Heart left ventricle (tissue), 13 donors: Measurements from ENCODE around the gene CALML5.

ENCODE experiments used
- POLR2A ChIP-seq, 2 donors: fragments of 450-650 bp; IDR thresholded peaks; one replicate each; pipeline ENCODE4 v1.6.1; 2017; ENCODE audit warnings: antibody characterized with exemption in 2 of 2, mild to moderate bottlenecking in 2 of 2, moderate library complexity in 2 of 2
- TF ChIP-seq, protein P1 (sequence below), 12 donors: fragments of 200-600 bp; sonication (generic) in 4 of 12; IDR thresholded peaks; one replicate each; pipeline versions ENCODE4 v1.5.0 to v1.8.0; 2018 to 2022; ENCODE audit warnings: antibody characterized with exemption in 12 of 12, mild to moderate bottlenecking in 5 of 12
- donor health status: ischemic (EF 13 %, LVEDD 7.1; RV severe dilation, severe dysfunction).
- donor health status: DM: no; HTN: yes; CAD: no.
- donor health status: DM: no; HTN: no; CAD: no.
- donor health status: ischemic (EF 25% LVEDD 6.9; RV normal size, moderate dysfunction).
- donor health status: ischemic (EF 25% LVEDD 5.7; RV mildly dilated, moderate dysfunction).
- donor health status: ischemic (EF 35%, LVEDD 5.7; RV mildly dilated, moderate dysfunction).
- donor health status: nonischemic (EF 11% LVEDD 7.7; RV severe dilation, severe dysfunction).
- donor health status: DM: yes; HTN: yes; CAD: no.
- donor health status: PGD.
- donor health status: ischemic (EF 29% LVEDD 5.4; RV normal size, mild dysfunction).
- donor health status: nonischemic (EF 23%, LVEDD 6.1; RV moderate dilation, normal function).

- TF ChIP-seq, protein P1, sequence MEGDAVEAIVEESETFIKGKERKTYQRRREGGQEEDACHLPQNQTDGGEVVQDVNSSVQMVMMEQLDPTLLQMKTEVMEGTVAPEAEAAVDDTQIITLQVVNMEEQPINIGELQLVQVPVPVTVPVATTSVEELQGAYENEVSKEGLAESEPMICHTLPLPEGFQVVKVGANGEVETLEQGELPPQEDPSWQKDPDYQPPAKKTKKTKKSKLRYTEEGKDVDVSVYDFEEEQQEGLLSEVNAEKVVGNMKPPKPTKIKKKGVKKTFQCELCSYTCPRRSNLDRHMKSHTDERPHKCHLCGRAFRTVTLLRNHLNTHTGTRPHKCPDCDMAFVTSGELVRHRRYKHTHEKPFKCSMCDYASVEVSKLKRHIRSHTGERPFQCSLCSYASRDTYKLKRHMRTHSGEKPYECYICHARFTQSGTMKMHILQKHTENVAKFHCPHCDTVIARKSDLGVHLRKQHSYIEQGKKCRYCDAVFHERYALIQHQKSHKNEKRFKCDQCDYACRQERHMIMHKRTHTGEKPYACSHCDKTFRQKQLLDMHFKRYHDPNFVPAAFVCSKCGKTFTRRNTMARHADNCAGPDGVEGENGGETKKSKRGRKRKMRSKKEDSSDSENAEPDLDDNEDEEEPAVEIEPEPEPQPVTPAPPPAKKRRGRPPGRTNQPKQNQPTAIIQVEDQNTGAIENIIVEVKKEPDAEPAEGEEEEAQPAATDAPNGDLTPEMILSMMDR (IDR thresholded peaks at IDR 0.05), result no peak
- TF ChIP-seq POLR2A (IDR thresholded peaks at IDR 0.05), result no peak
Observed at GRCh38 chr10:5517546-5517945, 18.2 kb upstream of the CALML5 start.
